ENCODE data around the gene SHB.

SHB gene

GRCh38 chr9:37953206-37953774 is 115.7 kb downstream of the SHB start:
- DNase-seq, result no peak
- no peak overlapping the region for H3K4me3 ChIP-seq (ENCODE audit: control insufficient read depth in 1 of 7, extremely low read depth in 1 of 7, insufficient read depth in 4 of 7, low read depth in 2 of 7, low read length in 6 of 7)
- CTCF ChIA-PET, result no interaction called here

GRCh38 chr9:37952731-37953130 is 116.3 kb downstream of the SHB start:
- Histone ChIP-seq H3K27me3 (replicated peaks in 2 of 5; ENCODE audit: control insufficient read depth in 4 of 5, insufficient read depth in 5 of 5, low read length in 4 of 5) (no peaks in the 10 kb centered on the region), H3K36me3 (ENCODE audit: control insufficient read depth in 4 of 4, insufficient read depth in 4 of 4, low read length in 3 of 4) (peaks cover 0 to 14% (median 0%) of the 10 kb centered on the region in 4 experiments), H3K4me1 (ENCODE audit: control extremely low read depth in 1 of 4, control insufficient read depth in 4 of 4, insufficient read depth in 4 of 4, low read length in 3 of 4) (no peaks in the 10 kb centered on the region), H3K9me3 (ENCODE audit: control extremely low read depth in 1 of 5, control insufficient read depth in 4 of 5, insufficient read depth in 2 of 5, low read depth in 1 of 5, low read length in 4 of 5) (no peaks in the 10 kb centered on the region), H3K4me3 (ENCODE audit: control insufficient read depth in 1 of 7, extremely low read depth in 1 of 7, insufficient read depth in 4 of 7, low read depth in 2 of 7, low read length in 6 of 7) (no peak overlapping the region), H3K27ac (ENCODE audit: insufficient read depth in 1 of 2, low read depth in 1 of 2, low read length in 2 of 2, poor library complexity in 1 of 2, severe bottlenecking in 2 of 2) (no peak overlapping the region)
- DNase-seq, result no peak
- POLR2A ChIA-PET, result no interaction called here
- 96% methylated on average over 6 of the region's 6 CpGs for WGBS (ENCODE audit: insufficient coverage)
- CTCF ChIA-PET, result no interaction called here

More at GRCh38 chr9:37953206-37953774, 115.7 kb downstream of the SHB start:
- no peaks in the 10 kb centered on the region for H3K27me3 ChIP-seq (replicated peaks in 2 of 5; ENCODE audit: control insufficient read depth in 4 of 5, insufficient read depth in 5 of 5, low read length in 4 of 5)
- peaks cover 0 to 14% (median 0%) of the 10 kb centered on the region in 4 experiments for H3K36me3 ChIP-seq (ENCODE audit: control insufficient read depth in 4 of 4, insufficient read depth in 4 of 4, low read length in 3 of 4)
- no peaks in the 10 kb centered on the region for H3K9me3 ChIP-seq (ENCODE audit: control extremely low read depth in 1 of 5, control insufficient read depth in 4 of 5, insufficient read depth in 2 of 5, low read depth in 1 of 5, low read length in 4 of 5)
- POLR2A ChIA-PET, result no interaction called here
- no peak overlapping the region for H3K27ac ChIP-seq (ENCODE audit: insufficient read depth in 1 of 2, low read depth in 1 of 2, low read length in 2 of 2, poor library complexity in 1 of 2, severe bottlenecking in 2 of 2)
- no peaks in the 10 kb centered on the region for H3K4me1 ChIP-seq (ENCODE audit: control extremely low read depth in 1 of 4, control insufficient read depth in 4 of 4, insufficient read depth in 4 of 4, low read length in 3 of 4)
- WGBS (ENCODE audit: insufficient coverage), result 95% methylated on average over 2 of the region's 5 CpGs

GRCh38 chr9:37951671-37952449 is 117.2 kb downstream of the SHB start:
- ChIA-PET POLR2A (no interaction called here), CTCF (interaction anchor here (0.7 kb wide), 1 partner anchor 36 kb away, joined by 3 read pairs; no protein-coding TSS in a partner anchor)
- peaks cover 0 to 17% (median 2%) of the 10 kb centered on the region in 4 experiments for H3K36me3 ChIP-seq (ENCODE audit: control insufficient read depth in 4 of 4, insufficient read depth in 4 of 4, low read length in 3 of 4)
- H3K9me3 ChIP-seq (ENCODE audit: control extremely low read depth in 1 of 5, control insufficient read depth in 4 of 5, insufficient read depth in 2 of 5, low read depth in 1 of 5, low read length in 4 of 5), result no peaks in the 10 kb centered on the region
- no peaks in the 10 kb centered on the region for H3K4me1 ChIP-seq (ENCODE audit: control extremely low read depth in 1 of 4, control insufficient read depth in 4 of 4, insufficient read depth in 4 of 4, low read length in 3 of 4)
- H3K4me3 ChIP-seq (ENCODE audit: control insufficient read depth in 1 of 7, extremely low read depth in 1 of 7, insufficient read depth in 4 of 7, low read depth in 2 of 7, low read length in 6 of 7), result no peak overlapping the region
- no peaks in the 10 kb centered on the region for H3K27me3 ChIP-seq (replicated peaks in 2 of 5; ENCODE audit: control insufficient read depth in 4 of 5, insufficient read depth in 5 of 5, low read length in 4 of 5)
- 97% methylated on average over 9 of the region's 12 CpGs for WGBS (ENCODE audit: insufficient coverage)
- DNase-seq, result no peak
- H3K27ac ChIP-seq (ENCODE audit: insufficient read depth in 1 of 2, low read depth in 1 of 2, low read length in 2 of 2, poor library complexity in 1 of 2, severe bottlenecking in 2 of 2), result no peak overlapping the region

GRCh38 chr9:37950561-37950960 is 118.5 kb downstream of the SHB start:
- over 99% methylated on average over 12 of the region's 12 CpGs for WGBS (ENCODE audit: insufficient coverage)
- DNase-seq, result no peak

GRCh38 chr9:37949576-37949975 is 119.5 kb downstream of the SHB start:
- Histone ChIP-seq H3K9me3 (ENCODE audit: control extremely low read depth in 1 of 5, control insufficient read depth in 4 of 5, insufficient read depth in 2 of 5, low read depth in 1 of 5, low read length in 4 of 5) (no peaks in the 10 kb centered on the region), H3K36me3 (ENCODE audit: control insufficient read depth in 4 of 4, insufficient read depth in 4 of 4, low read length in 3 of 4) (peaks cover 0 to 11% (median 2%) of the 10 kb centered on the region in 4 experiments), H3K4me3 (ENCODE audit: control insufficient read depth in 1 of 7, extremely low read depth in 1 of 7, insufficient read depth in 4 of 7, low read depth in 2 of 7, low read length in 6 of 7) (no peak overlapping the region), H3K27me3 (replicated peaks in 2 of 5; ENCODE audit: control insufficient read depth in 4 of 5, insufficient read depth in 5 of 5, low read length in 4 of 5) (no peaks in the 10 kb centered on the region), H3K27ac (ENCODE audit: insufficient read depth in 1 of 2, low read depth in 1 of 2, low read length in 2 of 2, poor library complexity in 1 of 2, severe bottlenecking in 2 of 2) (no peak overlapping the region), H3K4me1 (ENCODE audit: control extremely low read depth in 1 of 4, control insufficient read depth in 4 of 4, insufficient read depth in 4 of 4, low read length in 3 of 4) (no peaks in the 10 kb centered on the region)
- ChIA-PET CTCF (interaction anchor here (0.6 to 1.1 kb wide), 2 partner anchors 8 to 137 kb away, joined by 3 read pairs; no protein-coding TSS in a partner anchor), POLR2A (no interaction called here)
- DNase-seq, result no peak
- WGBS (ENCODE audit: insufficient coverage), result 99% methylated on average over 8 of the region's 8 CpGs

More at GRCh38 chr9:37950561-37950960, 118.5 kb downstream of the SHB start:
- H3K4me1 ChIP-seq (ENCODE audit: control extremely low read depth in 1 of 4, control insufficient read depth in 4 of 4, insufficient read depth in 4 of 4, low read length in 3 of 4), result no peaks in the 10 kb centered on the region
- CTCF ChIA-PET, result interaction anchor here (1.1 kb wide), 1 partner anchor 9 kb away, joined by 3 read pairs; no protein-coding TSS in a partner anchor
- POLR2A ChIA-PET, result no interaction called here
- peaks cover 0 to 14% (median 2%) of the 10 kb centered on the region in 4 experiments for H3K36me3 ChIP-seq (ENCODE audit: control insufficient read depth in 4 of 4, insufficient read depth in 4 of 4, low read length in 3 of 4)
- H3K4me3 ChIP-seq (ENCODE audit: control insufficient read depth in 1 of 7, extremely low read depth in 1 of 7, insufficient read depth in 4 of 7, low read depth in 2 of 7, low read length in 6 of 7), result no peak overlapping the region
- no peak overlapping the region for H3K27ac ChIP-seq (ENCODE audit: insufficient read depth in 1 of 2, low read depth in 1 of 2, low read length in 2 of 2, poor library complexity in 1 of 2, severe bottlenecking in 2 of 2)
- H3K9me3 ChIP-seq (ENCODE audit: control extremely low read depth in 1 of 5, control insufficient read depth in 4 of 5, insufficient read depth in 2 of 5, low read depth in 1 of 5, low read length in 4 of 5), result no peaks in the 10 kb centered on the region
- H3K27me3 ChIP-seq (replicated peaks in 2 of 5; ENCODE audit: control insufficient read depth in 4 of 5, insufficient read depth in 5 of 5, low read length in 4 of 5), result no peaks in the 10 kb centered on the region

- ChIA-PET CTCF (interaction anchor here (1.2 kb wide), 1 partner anchor 9 kb away, joined by 5 read pairs; no protein-coding TSS in a partner anchor), POLR2A (no interaction called here)
- H3K4me3 ChIP-seq (ENCODE audit: control insufficient read depth in 1 of 7, extremely low read depth in 1 of 7, insufficient read depth in 4 of 7, low read depth in 2 of 7, low read length in 6 of 7), result no peak overlapping the region
- no peaks in the 10 kb centered on the region for H3K27me3 ChIP-seq (replicated peaks in 2 of 5; ENCODE audit: control insufficient read depth in 4 of 5, insufficient read depth in 5 of 5, low read length in 4 of 5)
- no peak for DNase-seq
- no peaks in the 10 kb centered on the region for H3K9me3 ChIP-seq (ENCODE audit: control extremely low read depth in 1 of 5, control insufficient read depth in 4 of 5, insufficient read depth in 2 of 5, low read depth in 1 of 5, low read length in 4 of 5)
- no peaks in the 10 kb centered on the region for H3K4me1 ChIP-seq (ENCODE audit: control extremely low read depth in 1 of 4, control insufficient read depth in 4 of 4, insufficient read depth in 4 of 4, low read length in 3 of 4)
- peaks cover 0 to 3% (median 1%) of the 10 kb centered on the region in 4 experiments for H3K36me3 ChIP-seq (ENCODE audit: control insufficient read depth in 4 of 4, insufficient read depth in 4 of 4, low read length in 3 of 4)
- 94% methylated on average over 16 of the region's 20 CpGs for WGBS (ENCODE audit: insufficient coverage)
- H3K27ac ChIP-seq (ENCODE audit: insufficient read depth in 1 of 2, low read depth in 1 of 2, low read length in 2 of 2, poor library complexity in 1 of 2, severe bottlenecking in 2 of 2), result no peak overlapping the region
Measured at GRCh38 chr9:37948417-37948980, 120.5 kb downstream of the SHB start.

GRCh38 chr9:37947977-37948376 is 121.0 kb downstream of the SHB start:
- Histone ChIP-seq H3K9me3 (ENCODE audit: control extremely low read depth in 1 of 5, control insufficient read depth in 4 of 5, insufficient read depth in 2 of 5, low read depth in 1 of 5, low read length in 4 of 5) (no peaks in the 10 kb centered on the region), H3K4me1 (ENCODE audit: control extremely low read depth in 1 of 4, control insufficient read depth in 4 of 4, insufficient read depth in 4 of 4, low read length in 3 of 4) (no peaks in the 10 kb centered on the region), H3K36me3 (ENCODE audit: control insufficient read depth in 4 of 4, insufficient read depth in 4 of 4, low read length in 3 of 4) (peaks cover 0 to 3% (median 1%) of the 10 kb centered on the region in 4 experiments), H3K27me3 (replicated peaks in 2 of 5; ENCODE audit: control insufficient read depth in 4 of 5, insufficient read depth in 5 of 5, low read length in 4 of 5) (no peaks in the 10 kb centered on the region), H3K4me3 (ENCODE audit: control insufficient read depth in 1 of 7, extremely low read depth in 1 of 7, insufficient read depth in 4 of 7, low read depth in 2 of 7, low read length in 6 of 7) (no peak overlapping the region), H3K27ac (ENCODE audit: insufficient read depth in 1 of 2, low read depth in 1 of 2, low read length in 2 of 2, poor library complexity in 1 of 2, severe bottlenecking in 2 of 2) (no peak overlapping the region)
- CTCF ChIA-PET, result interaction anchor here (1.2 kb wide), 1 partner anchor 9 kb away, joined by 5 read pairs; no protein-coding TSS in a partner anchor
- 94% methylated on average over 9 of the region's 9 CpGs for WGBS (ENCODE audit: insufficient coverage)
- DNase-seq, result no peak
- POLR2A ChIA-PET, result no interaction called here
